Osteoblast (primary cell): ENCODE data around the gene PTCD2. TPM values are rescaled to one million over a fixed set of nuclear protein-coding genes. Genes with fewer than 3 reads are reported as not detected.

ENCODE experiments used
- DNase-seq: peaks from one replicate; pipeline ENCODE4 v3.0.0; 2011; ENCODE audit warnings: low spot score, mixed read lengths; ENCODE audit not compliant: insufficient read length; ENCODE audit errors: missing footprints
- H2AFZ ChIP-seq: 2 replicates; pipeline ENCODE4 v1.6.0; 2011; ENCODE audit warnings: mild to moderate bottlenecking, low read length
- H3K27ac ChIP-seq: 2 replicates; pipeline ENCODE4 v1.5.1; 2011; ENCODE audit warnings: mild to moderate bottlenecking, low read depth, low read length, moderate library complexity
- H3K27me3 ChIP-seq: 2 replicates; pipeline ENCODE4 v1.6.0; 2012; ENCODE audit warnings: mild to moderate bottlenecking, control low read depth, inconsistent platforms, low read length, moderate library complexity; ENCODE audit not compliant: insufficient read depth
- H3K36me3 ChIP-seq: 2 replicates; pipeline ENCODE4 v1.5.1; 2011; ENCODE audit warnings: mild to moderate bottlenecking, low read length, control low read depth, moderate library complexity; ENCODE audit not compliant: insufficient read depth
- H3K4me1 ChIP-seq: 2 replicates; pipeline ENCODE4 v1.5.1; 2011; ENCODE audit warnings: mild to moderate bottlenecking, low read length, control low read depth, moderate library complexity; ENCODE audit not compliant: insufficient read depth
- H3K4me2 ChIP-seq: 2 replicates; pipeline ENCODE4 v1.6.0; 2011; ENCODE audit warnings: mild to moderate bottlenecking, low read length; ENCODE audit not compliant: insufficient read depth
- H3K4me3 ChIP-seq: fragments of 200-600 bp; sonication (generic); 3 replicates; pipeline ENCODE4 v1.5.1; 2012; ENCODE audit warnings: mild to moderate bottlenecking, low read length, inconsistent platforms; ENCODE audit not compliant: insufficient read depth
- H3K79me2 ChIP-seq: 2 replicates; pipeline ENCODE4 v1.6.0; 2012; ENCODE audit warnings: mild to moderate bottlenecking, low read length, control low read depth, inconsistent platforms; ENCODE audit not compliant: insufficient read depth
- H3K9me3 ChIP-seq: 2 replicates; pipeline ENCODE4 v1.5.1; 2011; ENCODE audit warnings: low read depth, low read length, control low read depth
- H4K20me1 ChIP-seq: 2 replicates; pipeline ENCODE4 v1.6.0; 2012; ENCODE audit warnings: mild to moderate bottlenecking, low read length, control low read depth; ENCODE audit not compliant: insufficient read depth
- total RNA-seq: library from RNA; depleted of rRNA; stranded (reverse); fragments of >200 nt; gene quantifications from 2 replicates; pipeline ENCODE4 v1.2.3, GENCODE V29; 2012
- TF ChIP-seq, protein P1 (sequence below): IDR thresholded peaks from 2 replicates; pipeline ENCODE4 v1.5.1; 2011; ENCODE audit warnings: mild to moderate bottlenecking, low read depth, low read length, moderate library complexity; ENCODE audit errors: extremely low read depth

Gene PTCD2
- total RNA-seq, 1 donor: 8.3 TPM

DNA sequence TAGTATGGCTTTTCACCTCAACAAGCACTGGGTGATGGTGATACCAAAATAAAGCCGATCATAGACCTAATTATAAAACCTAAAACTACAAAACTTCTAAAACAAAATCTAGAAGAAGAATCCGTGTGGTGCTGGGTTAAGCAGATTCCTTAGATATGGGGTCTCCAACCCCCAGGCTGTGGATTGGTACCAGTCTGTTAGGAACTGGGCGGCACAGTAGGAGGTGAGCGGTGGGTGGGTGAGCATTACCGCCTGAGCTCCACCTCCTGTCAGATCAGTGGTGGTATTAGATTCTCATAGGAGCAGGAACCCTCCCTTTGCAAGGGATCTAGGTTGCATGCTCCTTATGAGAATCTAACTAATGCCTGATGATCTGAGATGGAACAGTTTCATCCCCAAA lies 33.4 kb upstream of the PTCD2 start:
- Histone ChIP-seq H3K4me3 (no peak overlapping the region), H3K9me3 (no peaks in the 10 kb centered on the region), H3K27ac (no peak overlapping the region), H3K4me1 (peaks cover 19% of the 10 kb centered on the region), H3K4me2 (no peak overlapping the region), H3K27me3 (no peaks in the 10 kb centered on the region), H3K36me3 (peaks cover 9% of the 10 kb centered on the region), H2AFZ (no peak overlapping the region), H3K79me2 (no peaks in the 10 kb centered on the region), H4K20me1 (no peaks in the 10 kb centered on the region)
- TF ChIP-seq, protein P1, sequence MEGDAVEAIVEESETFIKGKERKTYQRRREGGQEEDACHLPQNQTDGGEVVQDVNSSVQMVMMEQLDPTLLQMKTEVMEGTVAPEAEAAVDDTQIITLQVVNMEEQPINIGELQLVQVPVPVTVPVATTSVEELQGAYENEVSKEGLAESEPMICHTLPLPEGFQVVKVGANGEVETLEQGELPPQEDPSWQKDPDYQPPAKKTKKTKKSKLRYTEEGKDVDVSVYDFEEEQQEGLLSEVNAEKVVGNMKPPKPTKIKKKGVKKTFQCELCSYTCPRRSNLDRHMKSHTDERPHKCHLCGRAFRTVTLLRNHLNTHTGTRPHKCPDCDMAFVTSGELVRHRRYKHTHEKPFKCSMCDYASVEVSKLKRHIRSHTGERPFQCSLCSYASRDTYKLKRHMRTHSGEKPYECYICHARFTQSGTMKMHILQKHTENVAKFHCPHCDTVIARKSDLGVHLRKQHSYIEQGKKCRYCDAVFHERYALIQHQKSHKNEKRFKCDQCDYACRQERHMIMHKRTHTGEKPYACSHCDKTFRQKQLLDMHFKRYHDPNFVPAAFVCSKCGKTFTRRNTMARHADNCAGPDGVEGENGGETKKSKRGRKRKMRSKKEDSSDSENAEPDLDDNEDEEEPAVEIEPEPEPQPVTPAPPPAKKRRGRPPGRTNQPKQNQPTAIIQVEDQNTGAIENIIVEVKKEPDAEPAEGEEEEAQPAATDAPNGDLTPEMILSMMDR: no peak
- no peak for DNase-seq

GRCh38 chr5:72288924-72289323 lies 31.2 kb upstream of the PTCD2 start:
- Histone ChIP-seq H2AFZ (no peak overlapping the region), H3K27me3 (no peaks in the 10 kb centered on the region), H3K4me1 (no peaks in the 10 kb centered on the region), H3K79me2 (no peaks in the 10 kb centered on the region), H3K9me3 (no peaks in the 10 kb centered on the region), H3K27ac (no peak overlapping the region), H4K20me1 (no peaks in the 10 kb centered on the region), H3K36me3 (peaks cover 16% of the 10 kb centered on the region), H3K4me2 (no peak overlapping the region), H3K4me3 (no peak overlapping the region)
- TF ChIP-seq, protein P1: no peak
- DNase-seq: no peak

- Histone ChIP-seq H4K20me1 (no peaks in the 10 kb centered on the region), H3K4me3 (no peak overlapping the region), H3K27me3 (no peaks in the 10 kb centered on the region), H3K27ac (no peak overlapping the region), H3K4me2 (no peak overlapping the region), H3K9me3 (no peaks in the 10 kb centered on the region), H3K79me2 (no peaks in the 10 kb centered on the region), H2AFZ (no peak overlapping the region), H3K36me3 (peaks cover 20% of the 10 kb centered on the region), H3K4me1 (no peaks in the 10 kb centered on the region)
- TF ChIP-seq, protein P1: no peak
- peak; percentile 46 for DNase-seq
Measured at GRCh38 chr5:72290356-72291133, 29.6 kb upstream of the PTCD2 start.

DNA sequence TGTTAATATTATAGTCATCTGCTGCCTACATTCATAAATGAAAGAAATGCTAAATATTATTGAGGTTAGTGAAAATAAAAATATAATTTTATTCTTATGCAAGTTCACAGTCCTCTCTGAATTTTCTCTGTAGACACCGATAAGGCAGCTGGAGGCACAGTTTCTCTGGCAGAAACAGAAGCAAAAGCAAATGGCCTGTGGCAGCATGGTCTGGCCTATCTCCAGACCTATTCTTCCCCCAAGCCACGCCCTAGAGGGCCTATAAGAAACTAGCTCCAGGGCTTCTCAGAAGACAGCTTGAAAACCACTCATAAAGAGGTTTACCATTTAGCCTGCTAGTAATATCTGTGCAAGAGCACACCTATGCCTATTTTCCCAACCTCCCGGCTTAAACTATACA lies 28.6 kb upstream of the PTCD2 start:
- peaks cover 21% of the 10 kb centered on the region for H3K36me3 ChIP-seq
- H3K4me2 ChIP-seq: no peak overlapping the region
- H4K20me1 ChIP-seq: no peaks in the 10 kb centered on the region
- DNase-seq: no peak
- no peak overlapping the region for H3K4me3 ChIP-seq
- H3K27me3 ChIP-seq: no peaks in the 10 kb centered on the region
- no peaks in the 10 kb centered on the region for H3K9me3 ChIP-seq
- no peak overlapping the region for H3K27ac ChIP-seq
- no peak overlapping the region for H2AFZ ChIP-seq
- TF ChIP-seq, protein P1: no peak
- no peaks in the 10 kb centered on the region for H3K4me1 ChIP-seq
- H3K79me2 ChIP-seq: no peaks in the 10 kb centered on the region
